Activated T-helper 17 cell treated with anti-CD3 and anti-CD28 coated beads, Interleukin-2, amount 50 U/mL, for 72 hours (primary cell): ENCODE measurements around the gene PPP1R9B. TPM values are rescaled to one million over a fixed set of nuclear protein-coding genes. Genes with fewer than 3 reads are reported as not detected.

Source experiments
- ATAC-seq: fragments of 150-1000 bp; cut with Tn5 transposase; replicated peaks from 2 replicates; pipeline ENCODE4 v1.10.0; 2021; ENCODE audit warnings: mild to moderate bottlenecking, moderate library complexity
- H3K27ac Mint-ChIP-seq: one replicate; pipeline ENCODE4 v1.8.0; 2022; ENCODE audit warnings: mixed read lengths
- H3K27me3 Mint-ChIP-seq: one replicate; pipeline ENCODE4 v1.8.0; 2022; ENCODE audit warnings: mixed read lengths
- H3K36me3 Mint-ChIP-seq: one replicate; pipeline ENCODE4 v1.8.0; 2022; ENCODE audit warnings: low read depth, mild to moderate bottlenecking, mixed read lengths
- H3K4me1 Mint-ChIP-seq: one replicate; pipeline ENCODE4 v1.8.0; 2022; ENCODE audit warnings: mixed read lengths
- H3K4me3 Mint-ChIP-seq: one replicate; pipeline ENCODE4 v1.8.0; 2022; ENCODE audit warnings: mild to moderate bottlenecking, mixed read lengths
- H3K9me3 Mint-ChIP-seq: one replicate; pipeline ENCODE4 v1.8.0; 2022; ENCODE audit warnings: mixed read lengths
- total RNA-seq, 2 donors: library from RNA; stranded (reverse); gene quantifications; one replicate each; pipeline ENCODE4 v1.2.3, GENCODE V29; 2022

The PPP1R9B gene
- total RNA-seq, 2 donors from 2014 or later = 73.6 to 89.2 TPM

- no peak overlapping the region for H3K4me3 Mint-ChIP-seq
Measured at GRCh38 chr17:50190293-50190602, 39.8 kb upstream of the PPP1R9B start.

GRCh38 chr17:50189550-50190292, 39.2 kb upstream of the PPP1R9B start:
- Mint-ChIP-seq H3K27me3 (no peaks in the 10 kb centered on the region), H3K27ac (no peak overlapping the region), H3K9me3 (no peaks in the 10 kb centered on the region), H3K36me3 (no peaks in the 10 kb centered on the region), H3K4me1 (no peaks in the 10 kb centered on the region), H3K4me3 (no peak overlapping the region)
- no peak for ATAC-seq

More at GRCh38 chr17:50190293-50190602, 39.8 kb upstream of the PPP1R9B start:
- Mint-ChIP-seq H3K4me1 (no peaks in the 10 kb centered on the region), H3K27me3 (no peaks in the 10 kb centered on the region), H3K9me3 (no peaks in the 10 kb centered on the region), H3K27ac (no peak overlapping the region), H3K36me3 (no peaks in the 10 kb centered on the region)
- ATAC-seq = no peak

GRCh38 chr17:50188921-50189549, 38.6 kb upstream of the PPP1R9B start:
- Mint-ChIP-seq H3K27ac (no peak overlapping the region), H3K36me3 (no peaks in the 10 kb centered on the region), H3K9me3 (no peaks in the 10 kb centered on the region), H3K4me3 (no peak overlapping the region), H3K27me3 (no peaks in the 10 kb centered on the region), H3K4me1 (peaks cover under 1% of the 10 kb centered on the region)
- ATAC-seq = no peak

GRCh38 chr17:50188531-50188920, 38.0 kb upstream of the PPP1R9B start:
- no peak overlapping the region for H3K27ac Mint-ChIP-seq
- H3K4me3 Mint-ChIP-seq = no peak overlapping the region
- peaks cover 5% of the 10 kb centered on the region for H3K4me1 Mint-ChIP-seq
- no peaks in the 10 kb centered on the region for H3K27me3 Mint-ChIP-seq
- H3K9me3 Mint-ChIP-seq = no peaks in the 10 kb centered on the region
- H3K36me3 Mint-ChIP-seq = no peaks in the 10 kb centered on the region
- ATAC-seq = no peak

- H3K27me3 Mint-ChIP-seq = no peaks in the 10 kb centered on the region
- peaks cover 7% of the 10 kb centered on the region for H3K4me1 Mint-ChIP-seq
- ATAC-seq = no peak
- no peak overlapping the region for H3K4me3 Mint-ChIP-seq
- no peak overlapping the region for H3K27ac Mint-ChIP-seq
- H3K36me3 Mint-ChIP-seq = no peaks in the 10 kb centered on the region
- no peaks in the 10 kb centered on the region for H3K9me3 Mint-ChIP-seq
Measured at GRCh38 chr17:50187751-50188530, 37.5 kb upstream of the PPP1R9B start.

- Mint-ChIP-seq H3K9me3 (no peaks in the 10 kb centered on the region), H3K27ac (no peak overlapping the region), H3K36me3 (no peaks in the 10 kb centered on the region), H3K4me1 (peaks cover 7% of the 10 kb centered on the region), H3K4me3 (no peak overlapping the region), H3K27me3 (no peaks in the 10 kb centered on the region)
- ATAC-seq = no peak
Measured at GRCh38 chr17:50187394-50187725, 36.9 kb upstream of the PPP1R9B start.

GRCh38 chr17:50186661-50187393, 36.4 kb upstream of the PPP1R9B start:
- Mint-ChIP-seq H3K27ac (no peak overlapping the region), H3K27me3 (no peaks in the 10 kb centered on the region), H3K9me3 (no peaks in the 10 kb centered on the region), H3K4me3 (no peak overlapping the region), H3K36me3 (no peaks in the 10 kb centered on the region), H3K4me1 (peaks cover 7% of the 10 kb centered on the region)
- no peak for ATAC-seq

- no peaks in the 10 kb centered on the region for H3K36me3 Mint-ChIP-seq
- ATAC-seq = no peak
- H3K27me3 Mint-ChIP-seq = no peaks in the 10 kb centered on the region
- peaks cover 7% of the 10 kb centered on the region for H3K4me1 Mint-ChIP-seq
- H3K27ac Mint-ChIP-seq = no peak overlapping the region
- H3K4me3 Mint-ChIP-seq = no peak overlapping the region
- no peaks in the 10 kb centered on the region for H3K9me3 Mint-ChIP-seq
Measured at GRCh38 chr17:50185631-50186471, 35.4 kb upstream of the PPP1R9B start.

- Mint-ChIP-seq H3K9me3 (no peaks in the 10 kb centered on the region), H3K4me3 (no peak overlapping the region), H3K27ac (no peak overlapping the region), H3K4me1 (peaks cover 7% of the 10 kb centered on the region), H3K27me3 (no peaks in the 10 kb centered on the region), H3K36me3 (no peaks in the 10 kb centered on the region)
- no peak for ATAC-seq
Measured at GRCh38 chr17:50184611-50185398, 34.3 kb upstream of the PPP1R9B start.

GRCh38 chr17:50184064-50184463, 33.6 kb upstream of the PPP1R9B start:
- H3K4me1 Mint-ChIP-seq = peaks cover 7% of the 10 kb centered on the region
- peak overlapping the region; percentile 48 for H3K4me3 Mint-ChIP-seq
- H3K9me3 Mint-ChIP-seq = no peaks in the 10 kb centered on the region
- H3K36me3 Mint-ChIP-seq = no peaks in the 10 kb centered on the region
- H3K27ac Mint-ChIP-seq = peak overlapping the region; percentile 62
- no peaks in the 10 kb centered on the region for H3K27me3 Mint-ChIP-seq
- no peak for ATAC-seq

- no peaks in the 10 kb centered on the region for H3K9me3 Mint-ChIP-seq
- no peaks in the 10 kb centered on the region for H3K27me3 Mint-ChIP-seq
- peaks cover 11% of the 10 kb centered on the region for H3K4me1 Mint-ChIP-seq
- H3K27ac Mint-ChIP-seq = peak overlapping the region; percentile 62
- peak overlapping the region; percentile 48 for H3K4me3 Mint-ChIP-seq
- H3K36me3 Mint-ChIP-seq = no peaks in the 10 kb centered on the region
- no peak for ATAC-seq
Measured at GRCh38 chr17:50183421-50183994, 33.0 kb upstream of the PPP1R9B start.

- no peak for ATAC-seq
- H3K9me3 Mint-ChIP-seq = no peaks in the 10 kb centered on the region
- H3K4me1 Mint-ChIP-seq = peaks cover 16% of the 10 kb centered on the region
- no peak overlapping the region for H3K27ac Mint-ChIP-seq
- H3K36me3 Mint-ChIP-seq = no peaks in the 10 kb centered on the region
- H3K27me3 Mint-ChIP-seq = no peaks in the 10 kb centered on the region
- no peak overlapping the region for H3K4me3 Mint-ChIP-seq
Measured at GRCh38 chr17:50182783-50183420, 32.4 kb upstream of the PPP1R9B start.
